NCI-H2171 (cell line): Measurements from ENCODE around the gene OR7E24.
"Not testable (repeated sequence)": the region's sequence is repeated elsewhere in the genome, so short reads cannot be mapped to it uniquely, and the experiment has no call there.

Source experiments
- DNase-seq: peaks from one replicate; lab custom pipeline; 2025; lab: John Stamatoyannopoulos, UW

OR7E24 gene

GRCh38 chr19:9250630-9251029, at the start of gene OR7E24:
Gene OR7E24, plus strand, starts transcription at chr19:9250930. Its CDS starts 114 bp downstream, at chr19:9251044.
- no peak for DNase-seq

GRCh38 chr19:9205501-9206113, 45.1 kb upstream of the OR7E24 start:
- DNase-seq, result no peak

- DNase-seq, result no peak
Measured at GRCh38 chr19:9219489-9219888, 31.2 kb upstream of the OR7E24 start, which contains the start of gene OR7D4. Gene OR7D4, minus strand, starts transcription at chr19:9219589. Its CDS starts 4,752 bp downstream, at chr19:9214837.

- no peak for DNase-seq
Measured at GRCh38 chr19:9251236-9251635, 506 bp downstream of the OR7E24 start.

GRCh38 chr19:9283485-9283884, 32.8 kb downstream of the OR7E24 start:
- not testable (repeated sequence) for DNase-seq

- no peak for DNase-seq
Measured at GRCh38 chr19:9289231-9289884, 38.6 kb downstream of the OR7E24 start.

GRCh38 chr19:9295411-9295849, 44.7 kb downstream of the OR7E24 start:
- DNase-seq, result no peak

GRCh38 chr19:9296336-9296735, 45.6 kb downstream of the OR7E24 start:
- no peak for DNase-seq
